HepG2 (cell line): Measurements from ENCODE around the gene ADAR. TPM values are rescaled to one million over a fixed set of nuclear protein-coding genes. Genes with fewer than 3 reads are reported as not detected.

ENCODE experiments used
- ATAC-seq: fragments of 200-7000 bp; cut with Tn5 transposase; 3 replicates; pipeline ENCODE4 v1.9.1; 2020; ENCODE audit warnings: mild to moderate bottlenecking, moderate library complexity
- BruUV-seq: library from RNA; stranded (reverse); fragments of 400-500 nt; replicated peaks from 2 replicates; lab custom pipeline; 2021; lab: Mats Ljungman, UMichigan
- CTCF ChIA-PET: fragments of 300-600 bp; formaldehyde crosslinking; extraction: SDS; loops from one replicate; lab custom pipeline; 2021; ENCODE audit warnings: low total read pairs, inconsistent platforms, low intra/inter-chr PET ratio; lab: Yijun Ruan, JAX
- POLR2A ChIA-PET: fragments of 350-600 bp; sonication (Branson Sonifier 250); formaldehyde crosslinking; loops from one replicate; lab custom pipeline; 2020; ENCODE audit warnings: antibody characterized with exemption, inconsistent platforms; lab: Yijun Ruan, JAX
- DNase-seq: peaks from one replicate; pipeline ENCODE4 v3.0.0-alpha.2; 2015; ENCODE audit warnings: low spot score
- FAIRE-seq: peaks from 3 replicates; lab custom pipeline; 2011; peaks lifted over from hg19 to GRCh38; lab: Jason Lieb, UNC
- H2AFZ ChIP-seq: one replicate; pipeline ENCODE4 v1.6.1; 2011; ENCODE audit warnings: low read length, inconsistent platforms
- H3K27ac ChIP-seq: fragments of 300-600 bp; 3 replicates; pipeline ENCODE4 v1.8.0; 2011; ENCODE audit warnings: mixed run types, mild to moderate bottlenecking, mixed read lengths, low read length, inconsistent platforms; ENCODE audit not compliant: insufficient read depth; ENCODE audit errors: extremely low read length
- H3K27me3 ChIP-seq, 2 experiments: fragments of 200-600 bp in 1 of 2; 2 replicates in 1 of 2; 3 replicates in 1 of 2; pipeline versions ENCODE4 v1.6.0 to v1.8.0; 2011; ENCODE audit warnings: low read length in 2 of 2, mild to moderate bottlenecking in 2 of 2, moderate library complexity in 2 of 2, inconsistent platforms in 1 of 2; ENCODE audit not compliant: insufficient read depth in 2 of 2, control insufficient read depth in 1 of 2
- H3K36me3 ChIP-seq, 2 experiments: fragments of 200-600 bp in 1 of 2; replicated peaks in 1 of 2; 2 replicates in 1 of 2; 3 replicates in 1 of 2; pipeline versions ENCODE4 v1.5.1 to v1.8.0; 2011; ENCODE audit warnings: low read length in 2 of 2, inconsistent platforms in 1 of 2; ENCODE audit not compliant: insufficient read depth in 2 of 2, control insufficient read depth in 1 of 2
- H3K4me1 ChIP-seq: 2 replicates; pipeline ENCODE4 v1.5.1; 2012; ENCODE audit warnings: low read length, inconsistent platforms; ENCODE audit not compliant: insufficient read depth
- H3K4me2 ChIP-seq: 2 replicates; pipeline ENCODE4 v1.6.0; 2011; ENCODE audit warnings: low read depth, low read length, inconsistent platforms
- H3K4me3 ChIP-seq, 3 experiments: fragments of 200-600 bp in 1 of 3; sonication (generic), shearing (Covaris generic) in 1 of 3; replicated peaks in 1 of 3; 2 replicates each; pipeline ENCODE4 v1.5.1; 2011 to 2016; ENCODE audit warnings: low read length in 3 of 3, inconsistent platforms in 2 of 3, low read depth in 2 of 3, mild to moderate bottlenecking in 2 of 3, control low read depth in 1 of 3, mixed read lengths in 1 of 3; ENCODE audit not compliant: insufficient read depth in 1 of 3
- H3K79me2 ChIP-seq: one replicate; pipeline ENCODE4 v1.6.1; 2011; ENCODE audit warnings: low read length, inconsistent platforms; ENCODE audit not compliant: insufficient read depth
- H3K9ac ChIP-seq: 2 replicates; pipeline ENCODE4 v1.6.0; 2011; ENCODE audit warnings: mild to moderate bottlenecking, low read depth, low read length, inconsistent platforms; ENCODE audit not compliant: insufficient read depth
- H3K9me3 ChIP-seq: 2 replicates; pipeline ENCODE4 v1.5.1; 2012; ENCODE audit warnings: mild to moderate bottlenecking, low read length
- H4K20me1 ChIP-seq: 2 replicates; pipeline ENCODE4 v1.6.0; 2011; ENCODE audit warnings: inconsistent platforms, mild to moderate bottlenecking, low read length, moderate library complexity; ENCODE audit not compliant: insufficient read depth
- ATF7 ChIP-seq, 2 experiments: fragments of 450-650 bp in 1 of 2; sonication (generic) in 1 of 2; formaldehyde crosslinking in 1 of 2; IDR thresholded peaks; 2 replicates each; pipeline versions ENCODE4 v1.4.0 to v1.6.1; 2016 to 2020; ENCODE audit warnings: antibody characterized with exemption in 1 of 2, mild to moderate bottlenecking in 1 of 2, missing genetic modification reagents in 1 of 2
- CEBPB ChIP-seq: IDR thresholded peaks from 2 replicates; pipeline ENCODE4 v1.6.1; 2011; ENCODE audit warnings: low read depth, low read length, improper control_type of control experiment, borderline replicate concordance
- HNF1B ChIP-seq: sonication (generic); formaldehyde crosslinking; IDR thresholded peaks from 2 replicates; pipeline ENCODE4 v1.5.1; 2020; ENCODE audit warnings: mild to moderate bottlenecking, moderate library complexity, missing genetic modification reagents
- NCOA2 ChIP-seq: sonication (generic); formaldehyde crosslinking; IDR thresholded peaks from 2 replicates; pipeline ENCODE4 v1.8.0; 2022; ENCODE audit warnings: inconsistent platforms
- ZBTB21 ChIP-seq: sonication (generic); formaldehyde crosslinking; IDR thresholded peaks from 2 replicates; pipeline ENCODE4 v1.4.0; 2020; ENCODE audit warnings: missing genetic modification reagents
- ZNF318 ChIP-seq: sonication (generic); formaldehyde crosslinking; IDR thresholded peaks from 2 replicates; pipeline ENCODE4 v1.4.0; 2020; ENCODE audit warnings: mild to moderate bottlenecking, missing genetic modification reagents
- ZNF576 ChIP-seq: sonication (generic); formaldehyde crosslinking; IDR thresholded peaks from 2 replicates; pipeline ENCODE4 v1.4.0; 2020; ENCODE audit warnings: mild to moderate bottlenecking, missing genetic modification reagents
- ZNF720 ChIP-seq: sonication (generic); formaldehyde crosslinking; IDR thresholded peaks from 2 replicates; pipeline ENCODE4 v1.4.0; 2020; ENCODE audit warnings: missing genetic modification reagents
- in situ Hi-C: cut with HindIII; loops from 2 replicates; pipeline ENCODE4 v1.10.0; 2017; ENCODE audit warnings: low pct_unique_long_range_greater_than_20kb; ENCODE audit not compliant: extremely low pct_ligation_motif_present
- intact Hi-C: fragments of 100-400 bp; cut with micrococcal nuclease; formaldehyde crosslinking; loops from one replicate; pipeline ENCODE4 v1.10.0; 2022; ENCODE audit not compliant: unreplicated experiment
- polyA plus RNA-seq, 8 experiments: library from polyadenylated mRNA; depleted of rRNA in 3 of 8; stranded (reverse) in 7 of 8; unstranded in 1 of 8; fragments of >200 nt; fragmentation: Illumina TruSeq in 4 of 8; extraction: Trizol in 4 of 8; gene quantifications; 2 replicates each; pipeline versions ENCODE4 v1.2.1 to v1.2.3, GENCODE V29; 2011 to 2016; ENCODE audit warnings: low read depth in 4 of 8, missing spikeins in 1 of 8, mixed read lengths in 1 of 8; ENCODE audit not compliant: insufficient read depth in 1 of 8
- total RNA-seq, 5 experiments: library from RNA; depleted of rRNA; stranded (reverse); fragments of >200 nt; fragmentation: Illumina TruSeq; extraction: Trizol; gene quantifications; 2 replicates each; pipeline ENCODE4 v1.2.3, GENCODE V29; 2016; ENCODE audit warnings: low read depth in 1 of 5

ADAR gene
- total and polyA plus RNA-seq, 2 of the 13 experiments (the other 11 are each of a cell fraction or from before 2014, with no cell fraction given) = 70.8 to 86.2 TPM

- intact Hi-C loops (no loop called here), in situ Hi-C loops (no loop called here)
- ChIA-PET CTCF (no interaction called here), POLR2A (no interaction called here)
- no peaks in the 10 kb centered on the region for H3K36me3 ChIP-seq
- FAIRE-seq (no peak), DNase-seq (no peak), ATAC-seq (no peak)
- H3K79me2 ChIP-seq = no peaks in the 10 kb centered on the region
- no peaks in the 10 kb centered on the region for H3K4me1 ChIP-seq
- no peak overlapping the region for H3K27ac ChIP-seq
- H3K9me3 ChIP-seq = no peaks in the 10 kb centered on the region
- BruUV-seq = no TSS peak
- TF ChIP-seq ZNF576 (CRISPR knock-in tag) = no peak
- peak; percentile 20; the same call in 1 of the 2 replicates for TF ChIP-seq CEBPB
- no peak for TF ChIP-seq ZNF318 (CRISPR knock-in tag)
- no peak for TF ChIP-seq ZBTB21 (CRISPR knock-in tag)
- TF ChIP-seq ATF7 (IDR thresholded peaks at IDR 0.05) = peak; percentile 41; the same call in 1 of the 2 replicates
- TF ChIP-seq ATF7 (CRISPR knock-in tag; IDR thresholded peaks at IDR 0.05) = no peak
- no peak for TF ChIP-seq ZNF720 (CRISPR knock-in tag)
- no peak for TF ChIP-seq HNF1B (CRISPR knock-in tag)
- TF ChIP-seq NCOA2 (CRISPR knock-in tag) = no peak
- TF ChIP-seq, all 625 proteins: peak for 2
- H3K27me3 ChIP-seq = no peaks in the 10 kb centered on the region
- no peaks in the 10 kb centered on the region for H4K20me1 ChIP-seq
- no peak overlapping the region for H3K9ac ChIP-seq
- no peak overlapping the region for H3K4me3 ChIP-seq
- no peak overlapping the region for H2AFZ ChIP-seq
- H3K4me2 ChIP-seq = no peak overlapping the region
Measured at GRCh38 chr1:154639876-154640275, 31.9 kb upstream of the ADAR start.
